ENCODE measurements around the gene GALM. TPM values are rescaled to one million over a fixed set of nuclear protein-coding genes. Genes with fewer than 3 reads are reported as not detected.

The GALM gene
- total RNA-seq, 1 experiment from 2014 or later, result 20.5 TPM

- ATAC-seq, result no peak
- POLR2A ChIA-PET, result interaction anchor here (0.6 kb wide), 1 partner anchor 122 kb away, joined by 7 read pairs; no protein-coding TSS in a partner anchor
- no peaks in the 10 kb centered on the region for H3K36me3 ChIP-seq (ENCODE audit: control insufficient read depth, insufficient read depth, low read length)
- CTCF ChIA-PET, result no interaction called here
- no peaks in the 10 kb centered on the region for H3K27me3 ChIP-seq (ENCODE audit: control insufficient read depth, insufficient read depth, low read length)
- H3K4me3 ChIP-seq (ENCODE audit: low read depth in 2 of 2, low read length in 2 of 2), result no peak overlapping the region
- DNase-seq (ENCODE audit: low read depth, low spot score), result no peak
- H3K4me1 ChIP-seq (ENCODE audit: control insufficient read depth, insufficient read depth, low read length), result peaks cover 21% of the 10 kb centered on the region
- intact Hi-C loops (cut with micrococcal nuclease; ENCODE audit: unreplicated experiment), result no loop called here
- H3K27ac ChIP-seq (ENCODE audit: low read length), result peak overlapping the region; percentile 8; the same call in 1 of the 2 replicates
- in situ Hi-C loops (cut with HindIII; ENCODE audit: low pct_unique_long_range_greater_than_20kb, low sequenced_read_pairs), result no loop called here
- no TSS peak for BruUV-seq (replicated peaks)
- no peaks in the 10 kb centered on the region for H3K9me3 ChIP-seq (ENCODE audit: control insufficient read depth, insufficient read depth, low read depth, low read length)
- TF ChIP-seq TCF7L2 (IDR thresholded peaks at IDR 0.05; ENCODE audit: low read depth, low read length) (no peak), POLR2AphosphoS5 (IDR thresholded peaks at IDR 0.05; ENCODE audit: low read depth, low read length) (no peak), REST (IDR thresholded peaks at IDR 0.05; ENCODE audit: insufficient read depth in 1 of 2, low read depth in 2 of 2, low read length in 1 of 2) (no peak), SIN3A (IDR thresholded peaks at IDR 0.05; ENCODE audit: borderline replicate concordance, insufficient read depth, low read depth, low read length) (no peak)
- TF ChIP-seq, protein P1, sequence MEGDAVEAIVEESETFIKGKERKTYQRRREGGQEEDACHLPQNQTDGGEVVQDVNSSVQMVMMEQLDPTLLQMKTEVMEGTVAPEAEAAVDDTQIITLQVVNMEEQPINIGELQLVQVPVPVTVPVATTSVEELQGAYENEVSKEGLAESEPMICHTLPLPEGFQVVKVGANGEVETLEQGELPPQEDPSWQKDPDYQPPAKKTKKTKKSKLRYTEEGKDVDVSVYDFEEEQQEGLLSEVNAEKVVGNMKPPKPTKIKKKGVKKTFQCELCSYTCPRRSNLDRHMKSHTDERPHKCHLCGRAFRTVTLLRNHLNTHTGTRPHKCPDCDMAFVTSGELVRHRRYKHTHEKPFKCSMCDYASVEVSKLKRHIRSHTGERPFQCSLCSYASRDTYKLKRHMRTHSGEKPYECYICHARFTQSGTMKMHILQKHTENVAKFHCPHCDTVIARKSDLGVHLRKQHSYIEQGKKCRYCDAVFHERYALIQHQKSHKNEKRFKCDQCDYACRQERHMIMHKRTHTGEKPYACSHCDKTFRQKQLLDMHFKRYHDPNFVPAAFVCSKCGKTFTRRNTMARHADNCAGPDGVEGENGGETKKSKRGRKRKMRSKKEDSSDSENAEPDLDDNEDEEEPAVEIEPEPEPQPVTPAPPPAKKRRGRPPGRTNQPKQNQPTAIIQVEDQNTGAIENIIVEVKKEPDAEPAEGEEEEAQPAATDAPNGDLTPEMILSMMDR (IDR thresholded peaks at IDR 0.05), result no peak
These were observed 56.6 kb downstream of the GALM start for GRCh38 chr2:38722271-38723061.

DNA sequence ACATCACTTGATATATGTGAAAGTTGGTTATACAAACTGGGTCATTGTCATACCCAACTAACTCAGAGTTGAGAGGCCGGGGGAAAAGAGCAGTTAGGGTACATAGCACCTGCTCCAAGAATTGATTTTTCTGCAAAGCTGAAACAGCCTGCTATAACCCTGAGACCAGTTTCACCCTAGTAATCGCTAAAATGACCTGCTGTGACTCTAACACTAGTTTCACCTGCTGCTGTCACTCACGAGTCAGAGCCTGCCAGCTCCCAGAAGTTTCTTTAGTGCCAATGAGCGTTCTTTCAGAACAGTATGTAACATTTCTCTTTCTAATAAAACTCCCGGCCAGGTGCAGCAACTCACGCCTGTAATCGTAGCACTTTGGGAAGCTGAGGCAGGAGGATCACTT, 57.3 kb downstream of the GALM start:
- BruUV-seq (replicated peaks), result no TSS peak
- ATAC-seq, result no peak
- TF ChIP-seq TCF7L2 (IDR thresholded peaks at IDR 0.05; ENCODE audit: low read depth, low read length) (no peak), SIN3A (IDR thresholded peaks at IDR 0.05; ENCODE audit: borderline replicate concordance, insufficient read depth, low read depth, low read length) (no peak), POLR2AphosphoS5 (IDR thresholded peaks at IDR 0.05; ENCODE audit: low read depth, low read length) (no peak), REST (IDR thresholded peaks at IDR 0.05; ENCODE audit: insufficient read depth in 1 of 2, low read depth in 2 of 2, low read length in 1 of 2) (no peak)
- TF ChIP-seq, protein P1 (IDR thresholded peaks at IDR 0.05), result no peak
- no peak overlapping the region for H3K4me3 ChIP-seq (ENCODE audit: low read depth in 2 of 2, low read length in 2 of 2)
- ChIA-PET CTCF (no interaction called here), POLR2A (interaction anchor here (0.6 kb wide), 1 partner anchor 122 kb away, joined by 7 read pairs; no protein-coding TSS in a partner anchor)
- H3K9me3 ChIP-seq (ENCODE audit: control insufficient read depth, insufficient read depth, low read depth, low read length), result no peaks in the 10 kb centered on the region
- intact Hi-C loops (cut with micrococcal nuclease; ENCODE audit: unreplicated experiment) (no loop called here), in situ Hi-C loops (cut with HindIII; ENCODE audit: low pct_unique_long_range_greater_than_20kb, low sequenced_read_pairs) (no loop called here)
- peaks cover 21% of the 10 kb centered on the region for H3K4me1 ChIP-seq (ENCODE audit: control insufficient read depth, insufficient read depth, low read length)
- no peak for DNase-seq (ENCODE audit: low read depth, low spot score)
- H3K36me3 ChIP-seq (ENCODE audit: control insufficient read depth, insufficient read depth, low read length), result no peaks in the 10 kb centered on the region
- no peaks in the 10 kb centered on the region for H3K27me3 ChIP-seq (ENCODE audit: control insufficient read depth, insufficient read depth, low read length)
- H3K27ac ChIP-seq (ENCODE audit: low read length), result no peak overlapping the region
